NK-92 (cell line): ENCODE results near the gene KCNN3.

Experiments
- DNase-seq: peaks from one replicate; lab custom pipeline; 2025; ENCODE audit not compliant: unreplicated experiment; lab: John Stamatoyannopoulos, UW

Gene KCNN3

GRCh38 chr1:154730986-154731489 is 139.0 kb downstream of the KCNN3 start:
- DNase-seq, result no peak

- no peak for DNase-seq
Measured at GRCh38 chr1:154730259-154730658, 139.8 kb downstream of the KCNN3 start.

- DNase-seq, result no peak
Measured at GRCh38 chr1:154729577-154729976, 140.5 kb downstream of the KCNN3 start.

- DNase-seq, result no peak
Measured at GRCh38 chr1:154729031-154729442, 141.0 kb downstream of the KCNN3 start.

DNA sequence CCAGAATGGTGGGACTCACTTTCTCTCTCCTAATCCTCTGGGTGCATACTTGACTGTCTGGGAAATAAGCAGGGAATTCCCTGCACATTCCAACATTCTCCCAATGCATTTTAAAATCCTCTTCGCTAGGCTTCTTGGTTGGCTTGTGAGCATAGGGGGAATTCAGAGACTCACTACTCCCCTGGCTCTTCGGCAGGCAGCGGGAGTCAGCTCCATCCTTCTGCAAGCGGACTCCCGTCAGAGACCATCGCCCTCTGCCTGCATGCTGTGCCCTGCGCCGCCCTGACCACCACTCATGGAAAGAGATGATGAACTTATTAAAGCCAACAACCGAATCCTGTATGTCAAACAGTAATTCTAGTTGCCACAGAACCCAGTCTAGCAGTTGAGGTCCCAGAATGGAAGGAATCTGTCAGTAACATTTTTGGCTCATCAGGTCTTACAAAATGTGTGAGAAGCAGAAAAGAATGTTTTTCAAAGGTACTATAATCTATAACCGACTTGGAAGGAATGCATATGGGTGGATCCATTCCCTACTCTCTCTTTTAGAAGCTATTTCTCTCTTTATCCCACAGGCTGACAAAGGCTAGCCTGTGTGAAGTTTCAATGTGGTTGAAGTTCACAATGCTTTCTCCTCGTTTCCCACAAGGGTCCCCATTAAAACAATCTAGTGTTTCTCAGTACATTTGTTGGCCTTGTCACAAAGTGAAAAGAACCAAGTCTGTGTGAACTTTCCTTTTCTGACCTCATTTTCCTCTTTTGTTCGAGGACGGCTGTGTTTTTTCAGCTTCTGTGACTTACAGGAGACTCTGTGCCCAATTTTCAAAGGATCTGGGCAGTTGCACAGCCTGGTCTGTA is 143.0 kb downstream of the KCNN3 start:
- no peak for DNase-seq

DNA sequence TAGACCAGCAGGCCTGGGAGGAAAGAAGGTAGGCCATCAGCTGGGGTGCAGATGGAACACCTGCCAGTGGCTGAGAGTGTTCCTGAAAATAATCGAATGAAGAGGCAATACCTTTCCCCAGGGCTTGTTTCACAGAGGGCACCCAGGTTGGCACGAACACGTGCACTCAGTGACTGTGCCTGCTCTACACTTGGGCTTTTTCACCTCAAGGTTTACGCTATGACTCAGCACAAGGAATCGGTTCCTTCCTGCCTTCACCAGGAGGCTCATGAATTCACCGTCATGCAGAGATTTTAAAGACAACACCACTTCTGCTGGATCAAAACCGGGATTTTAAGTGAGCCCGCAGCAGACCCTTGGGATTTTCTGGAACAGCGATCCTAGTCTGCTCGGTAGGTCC is 143.6 kb downstream of the KCNN3 start:
- no peak for DNase-seq

DNA sequence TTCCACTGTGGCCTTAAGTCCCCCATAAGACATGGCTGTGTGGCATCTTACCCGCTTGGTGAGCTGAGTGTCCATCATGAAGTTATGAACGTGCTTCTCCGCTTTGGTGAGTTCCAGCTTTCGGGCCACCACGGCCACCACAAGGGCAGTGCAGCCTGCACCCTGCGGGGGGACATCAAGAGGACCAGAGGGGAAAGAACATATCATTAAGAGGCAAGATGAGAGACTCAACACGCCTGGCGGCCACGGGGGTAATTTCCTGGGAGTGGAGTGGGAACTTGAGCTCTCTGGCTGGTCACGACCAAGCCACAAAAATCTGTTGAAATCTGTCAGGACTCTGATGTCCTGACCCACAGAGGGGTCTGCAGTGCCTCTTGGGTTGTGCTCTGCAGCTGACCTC is 144.2 kb downstream of the KCNN3 start:
- DNase-seq, result no peak

- no peak for DNase-seq
Measured at GRCh38 chr1:154720328-154721297, 149.5 kb downstream of the KCNN3 start.

GRCh38 chr1:154719586-154720327 is 150.3 kb downstream of the KCNN3 start:
- no peak for DNase-seq

- no peak for DNase-seq
Measured at GRCh38 chr1:154718566-154718965, 151.5 kb downstream of the KCNN3 start.

- DNase-seq, result no peak
Measured at GRCh38 chr1:154717528-154717924, 152.6 kb downstream of the KCNN3 start.

DNA sequence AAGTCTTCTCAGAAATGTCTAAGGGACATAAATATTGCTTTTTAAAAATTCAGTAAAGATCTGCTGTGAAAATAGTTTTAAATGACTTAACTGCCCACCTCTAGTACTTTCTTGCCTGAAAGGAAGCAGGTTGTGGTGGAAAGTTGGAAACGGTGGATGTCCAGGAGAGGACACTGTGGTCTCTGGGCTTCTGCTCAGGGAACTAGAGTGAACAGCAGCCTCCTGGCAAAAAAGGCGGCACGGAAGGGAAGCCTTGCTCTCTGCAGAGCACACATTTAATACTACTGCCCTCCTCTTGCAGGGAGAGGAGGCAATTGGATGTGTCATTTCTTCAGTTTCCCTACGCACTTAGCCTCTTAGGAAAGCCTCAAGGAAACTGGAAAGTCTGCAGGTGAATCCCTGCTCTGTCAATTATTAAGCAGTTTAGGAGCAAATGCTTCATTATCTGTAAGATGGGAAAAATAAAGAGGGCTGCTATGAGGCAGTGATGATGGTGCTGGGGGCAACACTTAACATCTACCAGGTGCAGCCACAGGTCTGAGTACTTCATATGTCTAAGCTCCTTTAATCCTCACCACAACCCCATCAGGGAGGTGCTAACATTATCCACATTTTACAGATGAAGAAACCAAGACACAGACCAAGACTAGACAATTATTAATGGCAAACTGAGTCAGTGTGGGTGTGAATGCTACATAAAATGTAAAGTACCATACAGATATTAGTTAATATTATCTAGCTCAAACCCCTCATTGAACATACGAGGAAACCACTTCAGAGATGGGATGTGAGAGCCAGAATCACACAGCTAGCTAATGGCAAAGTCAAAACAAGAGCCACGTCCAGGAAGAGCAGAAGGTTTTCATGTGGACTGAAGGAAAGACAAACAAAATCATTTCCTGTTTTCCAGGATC is 153.2 kb downstream of the KCNN3 start:
- no peak for DNase-seq

DNA sequence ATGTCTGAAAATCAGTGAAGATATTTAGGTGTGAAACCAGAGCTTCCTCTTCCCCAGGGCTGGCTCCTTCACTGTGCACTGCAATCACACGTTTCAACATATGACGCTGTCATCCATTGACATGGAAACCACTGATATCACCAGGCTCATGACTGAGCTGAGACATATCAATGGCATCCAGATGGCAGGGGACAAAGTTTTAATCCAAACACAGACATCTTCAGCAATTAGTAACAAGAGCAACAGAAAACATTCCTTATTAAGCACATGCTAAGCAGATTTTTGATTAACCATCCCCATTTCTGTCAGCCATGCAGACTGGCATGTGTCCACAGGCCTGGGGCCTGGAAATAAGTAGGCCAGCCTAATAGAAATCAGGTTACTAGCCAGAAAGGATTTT is 154.1 kb downstream of the KCNN3 start:
- no peak for DNase-seq

- DNase-seq, result no peak
Measured at GRCh38 chr1:154715385-154715784, 154.7 kb downstream of the KCNN3 start.

DNA sequence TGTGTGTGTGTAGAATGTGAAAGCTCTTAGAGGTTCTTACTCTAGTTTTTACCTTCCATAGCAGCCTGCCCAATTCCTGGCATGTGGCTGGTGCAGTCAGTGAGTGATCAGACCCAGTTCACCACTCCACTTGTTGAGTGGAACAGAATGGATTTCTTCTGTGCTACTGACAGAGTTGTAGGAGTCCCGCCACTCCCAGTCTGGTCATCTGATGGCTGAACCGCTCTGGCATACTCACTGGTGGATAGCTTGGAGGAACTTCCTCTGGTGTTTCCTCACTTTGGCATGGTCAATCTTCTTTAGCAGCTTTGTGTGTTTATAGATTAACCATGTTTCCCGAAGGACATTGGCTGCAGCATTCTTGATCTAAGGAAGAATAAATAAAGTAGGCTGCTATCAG is 155.4 kb downstream of the KCNN3 start:
- DNase-seq, result no peak

DNA sequence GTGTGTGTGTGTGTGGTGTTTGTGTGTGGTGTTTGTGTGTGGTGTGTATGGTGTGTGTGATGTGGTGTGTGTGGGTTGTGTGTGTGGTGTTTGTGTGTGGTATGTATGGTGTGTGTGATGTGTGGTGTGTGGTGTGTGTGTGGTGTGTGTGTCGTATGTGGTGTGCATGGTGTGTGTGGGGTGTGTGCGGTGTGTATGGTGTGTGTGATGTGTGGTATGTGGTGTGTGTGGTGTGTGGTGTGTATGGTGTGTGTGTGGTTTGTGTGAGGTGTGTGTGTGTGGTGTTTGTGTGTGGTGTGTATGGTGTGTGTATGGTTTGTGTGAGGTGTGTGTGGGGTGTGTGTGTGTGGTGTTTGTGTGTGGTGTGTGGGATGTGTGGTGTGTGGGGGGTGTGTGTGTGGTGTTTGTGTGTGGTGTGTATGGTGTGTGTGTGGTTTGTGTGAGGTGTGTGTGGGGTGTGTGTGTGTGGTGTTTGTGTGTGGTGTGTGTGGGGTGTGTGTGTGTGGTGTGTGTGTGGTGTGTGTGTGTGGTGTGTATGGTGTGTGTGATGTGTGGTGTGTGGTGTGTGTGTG is 155.9 kb downstream of the KCNN3 start:
- DNase-seq, result no peak

- DNase-seq, result no peak
Measured at GRCh38 chr1:154713005-154713404, 157.1 kb downstream of the KCNN3 start.

- no peak for DNase-seq
Measured at GRCh38 chr1:154712166-154712810, 157.8 kb downstream of the KCNN3 start.

DNA sequence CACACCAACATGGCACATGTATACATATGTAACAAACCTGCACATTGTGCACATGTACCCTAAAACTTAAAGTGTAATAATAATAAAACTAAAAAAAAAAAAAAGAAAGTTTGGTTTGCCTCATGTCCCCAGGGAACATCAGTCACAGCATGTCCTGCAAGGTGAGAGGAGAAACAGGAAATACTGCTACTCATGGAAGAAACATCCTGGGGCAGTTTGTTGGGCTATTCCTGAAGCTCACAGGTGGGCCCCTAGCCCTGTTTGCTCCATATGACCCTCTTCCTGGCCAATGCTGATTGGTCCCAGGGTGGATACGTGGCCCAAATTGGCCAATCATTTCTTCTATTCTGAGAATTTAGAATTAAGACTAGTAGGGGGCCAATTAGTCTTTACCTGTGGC is 158.7 kb downstream of the KCNN3 start:
- no peak for DNase-seq
